C4-2B (cell line): ENCODE data around the gene UGT1A8.

Source experiments
- CTCF ChIP-seq: fragments of 450-650 bp; conservative IDR thresholded peaks from 2 replicates; pipeline ENCODE4 v1.5.1; 2017; ENCODE audit warnings: mild to moderate bottlenecking
- ZFX ChIP-seq: fragments of 450-650 bp; IDR thresholded peaks from 2 replicates; pipeline ENCODE4 v1.6.1; 2017

GRCh38 chr2:233689501-233689900 lies 72.1 kb downstream of the UGT1A8 start:
- TF ChIP-seq CTCF, result no peak
- TF ChIP-seq ZFX, result no peak
